PC-3 (cell line): ENCODE results near the gene SPPL2C. TPM values are rescaled to one million over a fixed set of nuclear protein-coding genes. Genes with fewer than 3 reads are reported as not detected.

Experiments
- ATAC-seq: fragments of 200-7000 bp; cut with Tn5 transposase; 2 replicates; pipeline ENCODE4 v1.9.1; 2020; ENCODE audit warnings: mild to moderate bottlenecking, moderate library complexity
- BruUV-seq: library from RNA; stranded (reverse); fragments of 400-500 nt; replicated peaks from 2 replicates; lab custom pipeline; 2021; lab: Mats Ljungman, UMichigan
- CTCF ChIA-PET: fragments of 300-600 bp; sonication (Branson Sonifier 250); formaldehyde crosslinking; loops from one replicate; lab custom pipeline; 2022; ENCODE audit warnings: antibody characterized with exemption; lab: Charles Lee
- POLR2A ChIA-PET: fragments of 300-600 bp; sonication (Branson Sonifier 250); formaldehyde crosslinking; loops from one replicate; lab custom pipeline; 2022; ENCODE audit warnings: antibody characterized with exemption; ENCODE audit not compliant: unreplicated experiment; lab: Charles Lee
- DNase-seq: peaks from one replicate; pipeline ENCODE4 v3.0.0-alpha.2; 2015
- H2AFZ ChIP-seq: fragments of 300-600 bp; sonication (generic); 2 replicates; pipeline ENCODE4 v1.6.0; 2016; ENCODE audit warnings: antibody characterized with exemption, low read length
- H3F3A ChIP-seq: fragments of 300-600 bp; sonication (generic); one replicate; pipeline ENCODE4 v1.6.0; 2017; ENCODE audit warnings: antibody characterized with exemption, low read length, control low read depth, mild to moderate bottlenecking; ENCODE audit not compliant: unreplicated experiment
- H3K27ac ChIP-seq: fragments of 300-600 bp; sonication (generic); 2 replicates; pipeline ENCODE4 v1.5.1; 2016; ENCODE audit warnings: mild to moderate bottlenecking, low read length
- H3K27me3 ChIP-seq: fragments of 300-600 bp; sonication (generic); 2 replicates; pipeline ENCODE4 v1.6.1; 2016; ENCODE audit warnings: low read length, mixed read lengths
- H3K36me3 ChIP-seq: fragments of 300-600 bp; sonication (generic); 2 replicates; pipeline ENCODE4 v1.6.1; 2016; ENCODE audit warnings: low read depth, mixed run types, low read length, mixed read lengths
- H3K4me1 ChIP-seq: fragments of 300-600 bp; sonication (generic); 2 replicates; pipeline ENCODE4 v1.5.1; 2016; ENCODE audit warnings: low read length; ENCODE audit not compliant: insufficient read depth
- H3K4me2 ChIP-seq: fragments of 300-600 bp; sonication (generic); 2 replicates; pipeline ENCODE4 v1.6.0; 2016; ENCODE audit warnings: low read length
- H3K4me3 ChIP-seq: fragments of 300-600 bp; sonication (generic); 2 replicates; pipeline ENCODE4 v1.5.1; 2016; ENCODE audit warnings: mild to moderate bottlenecking, low read length, mixed read lengths
- H3K79me2 ChIP-seq: fragments of 300-600 bp; sonication (generic); 2 replicates; pipeline ENCODE4 v1.6.1; 2017; ENCODE audit warnings: low read length, mixed read lengths
- H3K9ac ChIP-seq: fragments of 300-600 bp; sonication (generic); 2 replicates; pipeline ENCODE4 v1.6.0; 2016; ENCODE audit warnings: mild to moderate bottlenecking, low read length
- H3K9me2 ChIP-seq: fragments of 300-600 bp; sonication (generic); replicated peaks from 2 replicates; pipeline ENCODE4 v1.6.1; 2016; ENCODE audit warnings: mixed run types, low read length, mixed read lengths
- H3K9me3 ChIP-seq: fragments of 300-600 bp; sonication (generic); 2 replicates; pipeline ENCODE4 v1.6.1; 2016; ENCODE audit warnings: low read length, mixed read lengths
- H4K20me1 ChIP-seq: fragments of 300-600 bp; sonication (generic); 2 replicates; pipeline ENCODE4 v1.6.1; 2016; ENCODE audit warnings: low read length, mixed read lengths
- EZH2 ChIP-seq: fragments of 300-600 bp; sonication (generic); IDR thresholded peaks from one replicate; pipeline ENCODE4 v1.6.1; 2017; ENCODE audit warnings: antibody characterized with exemption, mild to moderate bottlenecking, low read length; ENCODE audit not compliant: unreplicated experiment
- EZH2phosphoT487 ChIP-seq: fragments of 300-600 bp; sonication (generic); IDR thresholded peaks from 2 replicates; pipeline ENCODE4 v1.6.1; 2018; ENCODE audit warnings: mild to moderate bottlenecking, antibody characterized with exemption, low read length, borderline replicate concordance
- intact Hi-C: fragments of 100-400 bp; cut with micrococcal nuclease; formaldehyde crosslinking; loops from 2 replicates; pipeline ENCODE4 v1.9.0; 2023
- total RNA-seq: library from RNA; depleted of rRNA; stranded (reverse); fragments of >200 nt; gene quantifications from 2 replicates; pipeline ENCODE4 v1.2.3, GENCODE V29; 2014
- TF ChIP-seq, protein P1 (sequence below): fragments of 300-600 bp; sonication (generic); conservative IDR thresholded peaks from 2 replicates; pipeline ENCODE4 v1.5.1; 2017; ENCODE audit warnings: antibody characterized with exemption, low read depth, mild to moderate bottlenecking, low read length

The SPPL2C gene
- total RNA-seq, 1 experiment from 2014 or later: not detected

DNA sequence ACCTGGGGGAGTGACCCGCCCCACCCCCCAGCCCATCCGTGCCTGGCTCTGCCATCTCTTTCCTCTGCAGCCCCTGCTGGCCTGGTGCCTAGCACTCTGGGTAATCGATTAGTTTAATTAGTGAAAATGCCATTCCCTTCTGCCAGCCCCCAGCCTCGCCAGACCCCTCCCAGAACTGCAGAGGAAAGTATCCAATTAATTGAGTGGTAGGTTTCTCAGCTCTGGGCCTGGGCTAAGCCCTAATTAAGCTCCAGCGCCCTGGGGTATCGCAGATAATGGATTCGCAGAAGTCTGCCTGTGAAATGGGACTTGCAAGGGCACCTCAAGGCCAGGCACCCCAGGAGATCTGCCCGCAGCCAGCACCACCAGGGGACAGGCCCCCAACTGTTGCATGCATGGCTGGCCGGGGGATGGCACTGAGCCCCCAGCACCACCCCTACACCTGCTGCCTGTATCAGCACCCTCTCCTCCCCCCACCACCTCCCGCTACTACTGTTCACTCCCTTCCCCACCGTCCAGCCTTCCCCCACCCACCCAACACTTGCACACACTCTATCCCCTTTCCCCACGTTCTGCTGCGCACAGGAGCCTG lies 19.7 kb upstream of the SPPL2C start:
- BruUV-seq: no TSS peak
- Histone ChIP-seq H3K27me3 (peaks cover 16% of the 10 kb centered on the region; the same call in 1 of the 2 replicates), H3F3A (no peaks in the 10 kb centered on the region), H3K9ac (no peak overlapping the region), H3K27ac (no peak overlapping the region), H3K4me1 (no peaks in the 10 kb centered on the region), H2AFZ (no peak overlapping the region), H3K4me2 (no peak overlapping the region), H3K4me3 (no peak overlapping the region), H3K9me2 (no peaks in the 10 kb centered on the region), H4K20me1 (no peaks in the 10 kb centered on the region), H3K79me2 (no peaks in the 10 kb centered on the region), H3K36me3 (no peaks in the 10 kb centered on the region), H3K9me3 (no peaks in the 10 kb centered on the region)
- intact Hi-C loops: no loop called here
- no peak for ATAC-seq
- TF ChIP-seq, protein P1, sequence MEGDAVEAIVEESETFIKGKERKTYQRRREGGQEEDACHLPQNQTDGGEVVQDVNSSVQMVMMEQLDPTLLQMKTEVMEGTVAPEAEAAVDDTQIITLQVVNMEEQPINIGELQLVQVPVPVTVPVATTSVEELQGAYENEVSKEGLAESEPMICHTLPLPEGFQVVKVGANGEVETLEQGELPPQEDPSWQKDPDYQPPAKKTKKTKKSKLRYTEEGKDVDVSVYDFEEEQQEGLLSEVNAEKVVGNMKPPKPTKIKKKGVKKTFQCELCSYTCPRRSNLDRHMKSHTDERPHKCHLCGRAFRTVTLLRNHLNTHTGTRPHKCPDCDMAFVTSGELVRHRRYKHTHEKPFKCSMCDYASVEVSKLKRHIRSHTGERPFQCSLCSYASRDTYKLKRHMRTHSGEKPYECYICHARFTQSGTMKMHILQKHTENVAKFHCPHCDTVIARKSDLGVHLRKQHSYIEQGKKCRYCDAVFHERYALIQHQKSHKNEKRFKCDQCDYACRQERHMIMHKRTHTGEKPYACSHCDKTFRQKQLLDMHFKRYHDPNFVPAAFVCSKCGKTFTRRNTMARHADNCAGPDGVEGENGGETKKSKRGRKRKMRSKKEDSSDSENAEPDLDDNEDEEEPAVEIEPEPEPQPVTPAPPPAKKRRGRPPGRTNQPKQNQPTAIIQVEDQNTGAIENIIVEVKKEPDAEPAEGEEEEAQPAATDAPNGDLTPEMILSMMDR: no peak
- no peak for TF ChIP-seq EZH2
- no peak for TF ChIP-seq EZH2phosphoT487
- ChIA-PET POLR2A (no interaction called here), CTCF (no interaction called here)
- DNase-seq: no peak

DNA sequence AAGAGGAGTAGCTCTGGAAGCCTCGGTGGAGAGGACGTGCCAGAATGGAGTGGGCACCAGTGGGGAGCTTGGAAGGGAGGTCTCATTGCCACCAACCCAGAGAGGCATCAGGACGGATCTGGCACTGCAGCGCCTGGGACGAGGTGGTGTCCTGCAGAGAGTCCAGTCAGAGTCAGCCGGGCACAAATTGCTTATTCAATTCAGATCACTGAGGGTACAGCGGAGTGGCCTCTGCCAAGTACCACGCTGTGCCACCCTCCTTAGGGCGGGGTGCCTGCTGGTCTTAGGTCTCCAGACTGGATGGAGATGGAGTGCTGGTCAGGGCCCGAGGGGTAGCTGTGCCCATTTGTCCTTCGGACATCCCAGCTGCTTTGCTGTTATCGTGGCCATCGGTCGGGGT lies 18.9 kb upstream of the SPPL2C start:
- Histone ChIP-seq H3K9ac (no peak overlapping the region), H3K4me3 (no peak overlapping the region), H3K4me2 (no peak overlapping the region), H3K27ac (no peak overlapping the region), H4K20me1 (no peaks in the 10 kb centered on the region), H3K79me2 (no peaks in the 10 kb centered on the region), H3K4me1 (no peaks in the 10 kb centered on the region), H2AFZ (no peak overlapping the region), H3K36me3 (no peaks in the 10 kb centered on the region), H3F3A (no peaks in the 10 kb centered on the region), H3K27me3 (peaks cover 15% of the 10 kb centered on the region; the same call in 1 of the 2 replicates), H3K9me2 (no peaks in the 10 kb centered on the region), H3K9me3 (no peaks in the 10 kb centered on the region)
- POLR2A ChIA-PET: no interaction called here
- TF ChIP-seq, protein P1: no peak
- TF ChIP-seq EZH2: no peak
- TF ChIP-seq EZH2phosphoT487: no peak
- CTCF ChIA-PET: no interaction called here
- no TSS peak for BruUV-seq
- ATAC-seq: no peak
- DNase-seq: no peak
- intact Hi-C loops: no loop called here

DNA sequence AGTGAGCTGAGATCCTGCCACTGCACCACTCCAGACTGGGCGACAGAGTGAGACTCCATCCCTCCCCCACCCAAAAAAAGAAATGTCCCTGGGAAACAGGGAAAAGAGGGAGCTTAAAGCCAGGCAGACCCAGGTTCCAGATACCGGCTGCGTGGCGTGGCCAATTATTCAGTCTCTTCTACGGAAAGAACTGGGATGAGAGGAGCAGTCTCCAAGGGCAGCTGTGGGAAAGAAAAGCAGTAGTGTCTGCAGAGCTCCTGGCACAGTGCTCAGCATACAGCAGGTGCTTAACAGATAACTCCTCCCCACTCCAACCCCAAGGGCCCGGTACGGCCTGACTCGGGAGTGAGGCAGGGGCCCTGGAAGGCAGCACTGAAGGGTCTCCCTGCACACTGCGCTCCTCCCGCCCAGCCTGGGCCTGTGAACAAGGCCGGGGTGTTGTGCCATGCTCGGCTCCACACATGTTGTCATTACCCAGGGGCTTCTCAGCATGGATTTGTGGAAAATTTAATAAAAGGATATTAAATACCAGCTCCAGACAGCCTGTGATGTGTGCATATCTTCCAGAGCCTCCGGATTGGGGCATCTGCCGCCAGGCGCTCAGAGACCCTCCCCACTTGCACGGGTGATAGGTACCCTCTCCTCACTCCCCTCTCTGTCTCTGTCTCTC lies 17.6 kb upstream of the SPPL2C start:
- H3F3A ChIP-seq: no peaks in the 10 kb centered on the region
- no peaks in the 10 kb centered on the region for H3K9me2 ChIP-seq
- DNase-seq (no peak), ATAC-seq (no peak)
- ChIA-PET CTCF (no interaction called here), POLR2A (no interaction called here)
- H2AFZ ChIP-seq: no peak overlapping the region
- H4K20me1 ChIP-seq: no peaks in the 10 kb centered on the region
- no peaks in the 10 kb centered on the region for H3K79me2 ChIP-seq
- TF ChIP-seq EZH2 (no peak), EZH2phosphoT487 (no peak)
- TF ChIP-seq, protein P1: no peak
- no peak overlapping the region for H3K27ac ChIP-seq
- no TSS peak for BruUV-seq
- peaks cover 6% of the 10 kb centered on the region; the same call in 1 of the 2 replicates for H3K27me3 ChIP-seq
- intact Hi-C loops: no loop called here
- no peak overlapping the region for H3K9ac ChIP-seq
- no peaks in the 10 kb centered on the region for H3K36me3 ChIP-seq
- H3K4me1 ChIP-seq: 0 out of 2 replicates have a peak, but pooled peaks cover 4% of the 10 kb centered on the region
- H3K4me2 ChIP-seq: no peak overlapping the region
- no peak overlapping the region for H3K4me3 ChIP-seq
- H3K9me3 ChIP-seq: no peaks in the 10 kb centered on the region
